BLaER1 (cell line): ENCODE measurements around the gene PLA2G5.

ENCODE experiments used
- H3K27ac ChIP-seq: shearing (Covaris generic); formaldehyde crosslinking; 2 replicates; pipeline ENCODE4 v1.8.1; 2022
- H3K27me3 ChIP-seq: shearing (Covaris generic); formaldehyde crosslinking; 2 replicates; pipeline ENCODE4 v1.8.1; 2022
- H3K36me3 ChIP-seq: shearing (Covaris generic); formaldehyde crosslinking; 2 replicates; pipeline ENCODE4 v1.8.1; 2022
- H3K4me1 ChIP-seq: shearing (Covaris generic); formaldehyde crosslinking; 2 replicates; pipeline ENCODE4 v1.8.1; 2022
- H3K4me2 ChIP-seq: shearing (Covaris generic); formaldehyde crosslinking; 2 replicates; pipeline ENCODE4 v1.8.1; 2022
- H3K4me3 ChIP-seq: shearing (Covaris generic); formaldehyde crosslinking; 2 replicates; pipeline ENCODE4 v1.8.1; 2022
- H3K9ac ChIP-seq: shearing (Covaris generic); formaldehyde crosslinking; 2 replicates; pipeline ENCODE4 v1.8.1; 2022
- H3K9me3 ChIP-seq: shearing (Covaris generic); formaldehyde crosslinking; 2 replicates; pipeline ENCODE4 v1.8.1; 2022
- H4K20me1 ChIP-seq: shearing (Covaris generic); formaldehyde crosslinking; 2 replicates; pipeline ENCODE4 v1.8.1; 2022
- Cebpa-rat ChIP-seq: shearing (Covaris generic); IDR thresholded peaks from 2 replicates; pipeline ENCODE4 v1.8.1; 2022

The PLA2G5 gene

GRCh38 chr1:20139776-20140612 lies 70.0 kb downstream of the PLA2G5 start:
- Histone ChIP-seq H3K27ac (peak overlapping the region; percentile 41), H3K9me3 (no peaks in the 10 kb centered on the region), H3K27me3 (no peaks in the 10 kb centered on the region), H3K36me3 (no peaks in the 10 kb centered on the region), H4K20me1 (no peaks in the 10 kb centered on the region), H3K9ac (no peak overlapping the region), H3K4me1 (peaks cover 16% of the 10 kb centered on the region), H3K4me3 (no peak overlapping the region), H3K4me2 (peak overlapping the region; percentile 31)
- no peak for TF ChIP-seq Cebpa-rat

GRCh38 chr1:20141001-20141400 lies 71.0 kb downstream of the PLA2G5 start:
- Histone ChIP-seq H4K20me1 (no peaks in the 10 kb centered on the region), H3K4me3 (no peak overlapping the region), H3K36me3 (no peaks in the 10 kb centered on the region)

GRCh38 chr1:20141466-20141865 lies 71.5 kb downstream of the PLA2G5 start:
- no peak for TF ChIP-seq Cebpa-rat
- H3K36me3 ChIP-seq, result no peaks in the 10 kb centered on the region

More at GRCh38 chr1:20141001-20141400, 71.0 kb downstream of the PLA2G5 start:
- no peak overlapping the region for H3K27ac ChIP-seq
- no peak overlapping the region for H3K9ac ChIP-seq
- no peak overlapping the region for H3K4me2 ChIP-seq
- H3K27me3 ChIP-seq, result no peaks in the 10 kb centered on the region
- TF ChIP-seq Cebpa-rat, result no peak
- H3K9me3 ChIP-seq, result no peaks in the 10 kb centered on the region
- peaks cover 16% of the 10 kb centered on the region for H3K4me1 ChIP-seq

More at GRCh38 chr1:20141466-20141865, 71.5 kb downstream of the PLA2G5 start:
- Histone ChIP-seq H3K4me1 (peaks cover 16% of the 10 kb centered on the region), H4K20me1 (no peaks in the 10 kb centered on the region), H3K9ac (no peak overlapping the region), H3K9me3 (no peaks in the 10 kb centered on the region), H3K4me2 (no peak overlapping the region), H3K27me3 (no peaks in the 10 kb centered on the region), H3K27ac (no peak overlapping the region), H3K4me3 (no peak overlapping the region)
